Liver (tissue), 9 donors: ENCODE results near the gene IL1RAPL2. TPM values are rescaled to one million over a fixed set of nuclear protein-coding genes. Genes with fewer than 3 reads are reported as not detected.

Source experiments
- DNase-seq: peaks from one replicate; pipeline ENCODE4 v3.0.0-alpha.2; 2017; ENCODE audit warnings: low spot score
- H3K27ac ChIP-seq, 2 donors: one replicate each; pipeline ENCODE4 v1.7.0; 2013; ENCODE audit warnings: inconsistent platforms in 2 of 2, low read length in 2 of 2, control low read depth in 1 of 2, low read depth in 1 of 2, mild to moderate bottlenecking in 1 of 2
- H3K27me3 ChIP-seq, 4 donors: one replicate each; pipeline versions ENCODE4 v1.6.1 to v1.7.0; 2013; ENCODE audit warnings: low read length in 3 of 4, inconsistent platforms in 1 of 4, mild to moderate bottlenecking in 1 of 4, moderate library complexity in 1 of 4; ENCODE audit not compliant: control insufficient read depth in 4 of 4, insufficient read depth in 4 of 4
- H3K36me3 ChIP-seq, 4 donors: one replicate each; pipeline versions ENCODE4 v1.6.1 to v1.7.0; 2013; ENCODE audit warnings: low read length in 3 of 4, mild to moderate bottlenecking in 3 of 4, low read depth in 1 of 4, moderate library complexity in 1 of 4; ENCODE audit not compliant: control insufficient read depth in 4 of 4, insufficient read depth in 3 of 4
- H3K4me1 ChIP-seq, 4 donors: one replicate each; pipeline versions ENCODE4 v1.6.1 to v1.7.0; 2013; ENCODE audit warnings: low read length in 3 of 4, mild to moderate bottlenecking in 3 of 4, moderate library complexity in 1 of 4; ENCODE audit not compliant: control insufficient read depth in 4 of 4, insufficient read depth in 4 of 4
- H3K4me3 ChIP-seq, 3 donors: one replicate each; pipeline versions ENCODE4 v1.6.1 to v1.7.0; 2013; ENCODE audit warnings: low read length in 3 of 3, control low read depth in 1 of 3, low read depth in 1 of 3, mild to moderate bottlenecking in 1 of 3
- H3K9ac ChIP-seq, 2 donors: one replicate each; pipeline ENCODE4 v1.7.0; 2013; ENCODE audit warnings: low read length in 2 of 2, mild to moderate bottlenecking in 2 of 2, moderate library complexity in 2 of 2, control low read depth in 1 of 2, low read depth in 1 of 2
- H3K9me3 ChIP-seq, 4 donors: one replicate each; pipeline versions ENCODE4 v1.6.1 to v1.7.0; 2013; ENCODE audit warnings: low read length in 3 of 4; ENCODE audit not compliant: control insufficient read depth in 4 of 4
- EGR1 ChIP-seq, 2 donors: IDR thresholded peaks; 2 replicates each; pipeline ENCODE4 v1.6.1; 2016 to 2018; ENCODE audit warnings: antibody characterized with exemption in 2 of 2, low read depth in 2 of 2
- FOXA1 ChIP-seq: IDR thresholded peaks from 2 replicates; pipeline ENCODE4 v1.6.1; 2016; ENCODE audit warnings: antibody characterized with exemption
- FOXA2 ChIP-seq: IDR thresholded peaks from 2 replicates; pipeline ENCODE4 v1.6.1; 2016; ENCODE audit warnings: antibody characterized with exemption
- GABPA ChIP-seq, 2 donors: IDR thresholded peaks in 1 of 2; conservative IDR thresholded peaks in 1 of 2; 2 replicates each; pipeline ENCODE4 v1.6.1; 2016; ENCODE audit warnings: antibody characterized with exemption in 2 of 2, mild to moderate bottlenecking in 1 of 2, moderate library complexity in 1 of 2
- HNF4A ChIP-seq, 2 donors: conservative IDR thresholded peaks; 2 replicates each; pipeline ENCODE4 v1.6.1; 2016; ENCODE audit warnings: antibody characterized with exemption in 2 of 2, mild to moderate bottlenecking in 2 of 2
- HNF4G ChIP-seq: IDR thresholded peaks from 2 replicates; pipeline ENCODE4 v1.6.1; 2016; ENCODE audit warnings: antibody characterized with exemption
- JUND ChIP-seq, 2 donors: IDR thresholded peaks; 2 replicates each; pipeline ENCODE4 v1.6.1; 2016; ENCODE audit warnings: antibody characterized with exemption in 2 of 2
- NR2F2 ChIP-seq: IDR thresholded peaks from 2 replicates; pipeline ENCODE4 v1.6.1; 2016; ENCODE audit warnings: antibody characterized with exemption
- RAD21 ChIP-seq, 2 donors: IDR thresholded peaks; 2 replicates each; pipeline ENCODE4 v1.6.1; 2016; ENCODE audit warnings: antibody characterized with exemption in 2 of 2, mild to moderate bottlenecking in 2 of 2
- RXRA ChIP-seq, 2 donors: IDR thresholded peaks; 2 replicates each; pipeline ENCODE4 v1.6.1; 2017 to 2018; ENCODE audit warnings: antibody characterized with exemption in 2 of 2, mild to moderate bottlenecking in 1 of 2
- SP1 ChIP-seq: IDR thresholded peaks from 2 replicates; pipeline ENCODE4 v1.6.1; 2018; ENCODE audit warnings: antibody characterized with exemption, mild to moderate bottlenecking
- TAF1 ChIP-seq: conservative IDR thresholded peaks from 2 replicates; pipeline ENCODE4 v1.6.1; 2016; ENCODE audit warnings: antibody characterized with exemption, mild to moderate bottlenecking
- YY1 ChIP-seq: IDR thresholded peaks from 2 replicates; pipeline ENCODE4 v1.6.1; 2016; ENCODE audit warnings: antibody characterized with exemption, mild to moderate bottlenecking
- WGBS: extraction: QIAGEN DNeasy Blood & Tissue Kit; methylation state at CpG from one replicate; pipeline ENCODE4 v1.1.7; 2013; 5-methylcytosine and 5-hydroxymethylcytosine counted together
- polyA plus RNA-seq, 2 donors: library from polyadenylated mRNA; stranded (reverse) in 1 of 2; unstranded in 1 of 2; fragments of 200-250 nt in 1 of 2; fragments of >200 nt in 1 of 2; fragmentation: Nextera tagmentation in 1 of 2; extraction: Ambion mirVana in 1 of 2; gene quantifications; one replicate each; pipeline versions ENCODE4 v1.2.1 to v1.2.3, GENCODE V29; 2013 to 2015
- total RNA-seq, 2 donors: library from RNA; depleted of rRNA; stranded (reverse); fragments of >200 nt; gene quantifications; one replicate each; pipeline ENCODE4 v1.2.3, GENCODE V29; 2014
- TF ChIP-seq, protein P1 (sequence below): IDR thresholded peaks from 2 replicates; pipeline ENCODE4 v1.6.1; 2016; ENCODE audit warnings: antibody characterized with exemption, mild to moderate bottlenecking
- TF ChIP-seq, protein P2 (sequence below): IDR thresholded peaks from 2 replicates; pipeline ENCODE4 v1.6.1; 2016; ENCODE audit warnings: antibody characterized with exemption
- TF ChIP-seq, protein P3 (sequence below): IDR thresholded peaks from 2 replicates; pipeline ENCODE4 v1.6.1; 2016; ENCODE audit warnings: antibody characterized with exemption
- donor health status: healthy.
- donor health status: healthy.
- donor health status: healthy.
- donor health status: healthy.
- donor health status: healthy.

IL1RAPL2 gene
- total and polyA plus RNA-seq, 4 donors: 0.20 to 1.6 (median 0.91) TPM

DNA sequence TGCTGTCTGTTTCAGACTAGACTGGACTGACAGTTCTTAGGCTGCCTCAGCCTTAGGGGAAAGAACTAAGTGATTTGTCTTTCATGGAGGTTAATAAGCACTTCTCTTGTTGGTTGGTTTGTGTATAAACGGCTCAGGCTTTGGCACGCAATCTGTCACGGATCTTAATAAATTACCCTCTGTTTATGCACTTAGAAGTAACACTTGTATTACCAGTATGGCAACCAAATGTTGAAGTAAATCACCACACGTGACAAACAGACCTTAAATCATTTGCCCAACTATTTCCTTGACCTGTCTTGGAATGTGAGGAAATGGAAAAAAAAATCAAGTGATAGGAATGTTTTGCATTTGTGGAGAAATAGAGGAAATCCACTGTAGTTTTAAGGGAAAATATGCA lies 584.6 kb downstream of the IL1RAPL2 start:
- WGBS: 45% methylated on average over 4 of the region's 4 CpGs
- Histone ChIP-seq H3K36me3 (no peaks in the 10 kb centered on the region), H3K4me1 (no peaks in the 10 kb centered on the region), H3K27me3 (no peaks in the 10 kb centered on the region), H3K27ac (no peak overlapping the region), H3K9ac (no peak overlapping the region), H3K4me3 (no peak overlapping the region), H3K9me3 (no peaks in the 10 kb centered on the region)
- TF ChIP-seq RAD21 (IDR thresholded peaks at IDR 0.05): no peak
- TF ChIP-seq, protein P1, sequence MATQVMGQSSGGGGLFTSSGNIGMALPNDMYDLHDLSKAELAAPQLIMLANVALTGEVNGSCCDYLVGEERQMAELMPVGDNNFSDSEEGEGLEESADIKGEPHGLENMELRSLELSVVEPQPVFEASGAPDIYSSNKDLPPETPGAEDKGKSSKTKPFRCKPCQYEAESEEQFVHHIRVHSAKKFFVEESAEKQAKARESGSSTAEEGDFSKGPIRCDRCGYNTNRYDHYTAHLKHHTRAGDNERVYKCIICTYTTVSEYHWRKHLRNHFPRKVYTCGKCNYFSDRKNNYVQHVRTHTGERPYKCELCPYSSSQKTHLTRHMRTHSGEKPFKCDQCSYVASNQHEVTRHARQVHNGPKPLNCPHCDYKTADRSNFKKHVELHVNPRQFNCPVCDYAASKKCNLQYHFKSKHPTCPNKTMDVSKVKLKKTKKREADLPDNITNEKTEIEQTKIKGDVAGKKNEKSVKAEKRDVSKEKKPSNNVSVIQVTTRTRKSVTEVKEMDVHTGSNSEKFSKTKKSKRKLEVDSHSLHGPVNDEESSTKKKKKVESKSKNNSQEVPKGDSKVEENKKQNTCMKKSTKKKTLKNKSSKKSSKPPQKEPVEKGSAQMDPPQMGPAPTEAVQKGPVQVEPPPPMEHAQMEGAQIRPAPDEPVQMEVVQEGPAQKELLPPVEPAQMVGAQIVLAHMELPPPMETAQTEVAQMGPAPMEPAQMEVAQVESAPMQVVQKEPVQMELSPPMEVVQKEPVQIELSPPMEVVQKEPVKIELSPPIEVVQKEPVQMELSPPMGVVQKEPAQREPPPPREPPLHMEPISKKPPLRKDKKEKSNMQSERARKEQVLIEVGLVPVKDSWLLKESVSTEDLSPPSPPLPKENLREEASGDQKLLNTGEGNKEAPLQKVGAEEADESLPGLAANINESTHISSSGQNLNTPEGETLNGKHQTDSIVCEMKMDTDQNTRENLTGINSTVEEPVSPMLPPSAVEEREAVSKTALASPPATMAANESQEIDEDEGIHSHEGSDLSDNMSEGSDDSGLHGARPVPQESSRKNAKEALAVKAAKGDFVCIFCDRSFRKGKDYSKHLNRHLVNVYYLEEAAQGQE: no peak
- no peak for TF ChIP-seq JUND (IDR thresholded peaks at IDR 0.05)
- TF ChIP-seq SP1: no peak
- no peak for TF ChIP-seq YY1
- TF ChIP-seq TAF1: no peak
- no peak for TF ChIP-seq FOXA2
- no peak for TF ChIP-seq HNF4G
- no peak for TF ChIP-seq FOXA1
- TF ChIP-seq HNF4A (conservative IDR thresholded peaks at IDR 0.05): no peak
- TF ChIP-seq, protein P2, sequence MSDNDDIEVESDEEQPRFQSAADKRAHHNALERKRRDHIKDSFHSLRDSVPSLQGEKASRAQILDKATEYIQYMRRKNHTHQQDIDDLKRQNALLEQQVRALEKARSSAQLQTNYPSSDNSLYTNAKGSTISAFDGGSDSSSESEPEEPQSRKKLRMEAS: no peak
- no peak for TF ChIP-seq EGR1 (IDR thresholded peaks at IDR 0.05; ENCODE audit: low read depth in 2 of 2)
- TF ChIP-seq, protein P3, sequence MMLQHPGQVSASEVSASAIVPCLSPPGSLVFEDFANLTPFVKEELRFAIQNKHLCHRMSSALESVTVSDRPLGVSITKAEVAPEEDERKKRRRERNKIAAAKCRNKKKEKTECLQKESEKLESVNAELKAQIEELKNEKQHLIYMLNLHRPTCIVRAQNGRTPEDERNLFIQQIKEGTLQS: no peak
- DNase-seq: no peak

GRCh38 chrX:105167233-105167632 lies 601.2 kb downstream of the IL1RAPL2 start:
- Histone ChIP-seq H3K27ac (no peak overlapping the region), H3K9ac (no peak overlapping the region), H3K9me3 (no peaks in the 10 kb centered on the region), H3K27me3 (peaks cover 0 to 2% (median 0%) of the 10 kb centered on the region in 4 donors), H3K36me3 (no peaks in the 10 kb centered on the region), H3K4me3 (no peak overlapping the region), H3K4me1 (no peaks in the 10 kb centered on the region)
- TF ChIP-seq HNF4G (no peak), NR2F2 (no peak), SP1 (no peak), GABPA (IDR thresholded peaks at IDR 0.05 in 1 of 2, conservative IDR thresholded peaks at IDR 0.05 in 1 of 2) (no peak), JUND (IDR thresholded peaks at IDR 0.05) (no peak), RXRA (IDR thresholded peaks at IDR 0.05) (no peak), TAF1 (no peak), HNF4A (conservative IDR thresholded peaks at IDR 0.05) (no peak), FOXA2 (no peak), YY1 (no peak)
- TF ChIP-seq, protein P3: no peak
- TF ChIP-seq, protein P2: no peak
- WGBS: 89% methylated on average over 3 of the region's 3 CpGs
- no peak for DNase-seq
